ENCODE results near the gene AMDHD2. TPM values are rescaled to one million over a fixed set of nuclear protein-coding genes. Genes with fewer than 3 reads are reported as not detected.

Gene AMDHD2
- total and polyA plus RNA-seq, 2 of the 13 experiments (the other 11 are each of a cell fraction or from before 2014, with no cell fraction given) = 33.5 to 39.1 TPM

GRCh38 chr16:2527071-2527783, 7.1 kb downstream of the AMDHD2 start:
- Histone ChIP-seq H3K9me3 (ENCODE audit: low read length) (no peaks in the 10 kb centered on the region), H2AFZ (ENCODE audit: low read length) (no peak overlapping the region), H3K27ac (ENCODE audit: extremely low read length, insufficient read depth, low read length) (peak overlapping the region; percentile 47), H3K9ac (ENCODE audit: insufficient read depth, low read depth, low read length) (peak overlapping the region; percentile 43; the same call in 1 of the 2 replicates), H3K4me2 (ENCODE audit: low read depth, low read length) (peak overlapping the region; percentile 53; the same call in 1 of the 2 replicates), H3K36me3 (replicated peaks in 1 of 2; ENCODE audit: control insufficient read depth in 1 of 2, insufficient read depth in 2 of 2, low read length in 2 of 2) (peaks cover 12 to 46% of the 10 kb centered on the region in 2 experiments), H3K4me3 (replicated peaks in 1 of 3; ENCODE audit: insufficient read depth in 1 of 3, low read depth in 2 of 3, low read length in 3 of 3) (peak overlapping the region in 1 of 3 experiments; percentile 37; a peak in 1 of 6 replicates), H3K79me2 (ENCODE audit: insufficient read depth, low read length) (peaks cover 27% of the 10 kb centered on the region), H3K27me3 (ENCODE audit: control insufficient read depth in 1 of 2, insufficient read depth in 2 of 2, low read length in 2 of 2) (no peaks in the 10 kb centered on the region), H4K20me1 (ENCODE audit: insufficient read depth, low read length) (no peaks in the 10 kb centered on the region), H3K4me1 (ENCODE audit: insufficient read depth, low read length) (peaks cover 66% of the 10 kb centered on the region)
- ATAC-seq (no peak), DNase-seq (ENCODE audit: low spot score) (no peak), FAIRE-seq (no peak)
- WGBS (ENCODE audit: low lambda C conversion rate) = 33% methylated on average over 4 of the region's 12 CpGs
- intact Hi-C loops (cut with micrococcal nuclease; ENCODE audit: unreplicated experiment) (no loop called here), in situ Hi-C loops (cut with HindIII; ENCODE audit: extremely low pct_ligation_motif_present, low pct_unique_long_range_greater_than_20kb) (no loop called here)
- ChIA-PET CTCF (ENCODE audit: low intra/inter-chr PET ratio, low total read pairs) (no interaction called here), POLR2A (no interaction called here)
- no TSS peak for BruUV-seq (replicated peaks)
- TF ChIP-seq, protein P1, sequence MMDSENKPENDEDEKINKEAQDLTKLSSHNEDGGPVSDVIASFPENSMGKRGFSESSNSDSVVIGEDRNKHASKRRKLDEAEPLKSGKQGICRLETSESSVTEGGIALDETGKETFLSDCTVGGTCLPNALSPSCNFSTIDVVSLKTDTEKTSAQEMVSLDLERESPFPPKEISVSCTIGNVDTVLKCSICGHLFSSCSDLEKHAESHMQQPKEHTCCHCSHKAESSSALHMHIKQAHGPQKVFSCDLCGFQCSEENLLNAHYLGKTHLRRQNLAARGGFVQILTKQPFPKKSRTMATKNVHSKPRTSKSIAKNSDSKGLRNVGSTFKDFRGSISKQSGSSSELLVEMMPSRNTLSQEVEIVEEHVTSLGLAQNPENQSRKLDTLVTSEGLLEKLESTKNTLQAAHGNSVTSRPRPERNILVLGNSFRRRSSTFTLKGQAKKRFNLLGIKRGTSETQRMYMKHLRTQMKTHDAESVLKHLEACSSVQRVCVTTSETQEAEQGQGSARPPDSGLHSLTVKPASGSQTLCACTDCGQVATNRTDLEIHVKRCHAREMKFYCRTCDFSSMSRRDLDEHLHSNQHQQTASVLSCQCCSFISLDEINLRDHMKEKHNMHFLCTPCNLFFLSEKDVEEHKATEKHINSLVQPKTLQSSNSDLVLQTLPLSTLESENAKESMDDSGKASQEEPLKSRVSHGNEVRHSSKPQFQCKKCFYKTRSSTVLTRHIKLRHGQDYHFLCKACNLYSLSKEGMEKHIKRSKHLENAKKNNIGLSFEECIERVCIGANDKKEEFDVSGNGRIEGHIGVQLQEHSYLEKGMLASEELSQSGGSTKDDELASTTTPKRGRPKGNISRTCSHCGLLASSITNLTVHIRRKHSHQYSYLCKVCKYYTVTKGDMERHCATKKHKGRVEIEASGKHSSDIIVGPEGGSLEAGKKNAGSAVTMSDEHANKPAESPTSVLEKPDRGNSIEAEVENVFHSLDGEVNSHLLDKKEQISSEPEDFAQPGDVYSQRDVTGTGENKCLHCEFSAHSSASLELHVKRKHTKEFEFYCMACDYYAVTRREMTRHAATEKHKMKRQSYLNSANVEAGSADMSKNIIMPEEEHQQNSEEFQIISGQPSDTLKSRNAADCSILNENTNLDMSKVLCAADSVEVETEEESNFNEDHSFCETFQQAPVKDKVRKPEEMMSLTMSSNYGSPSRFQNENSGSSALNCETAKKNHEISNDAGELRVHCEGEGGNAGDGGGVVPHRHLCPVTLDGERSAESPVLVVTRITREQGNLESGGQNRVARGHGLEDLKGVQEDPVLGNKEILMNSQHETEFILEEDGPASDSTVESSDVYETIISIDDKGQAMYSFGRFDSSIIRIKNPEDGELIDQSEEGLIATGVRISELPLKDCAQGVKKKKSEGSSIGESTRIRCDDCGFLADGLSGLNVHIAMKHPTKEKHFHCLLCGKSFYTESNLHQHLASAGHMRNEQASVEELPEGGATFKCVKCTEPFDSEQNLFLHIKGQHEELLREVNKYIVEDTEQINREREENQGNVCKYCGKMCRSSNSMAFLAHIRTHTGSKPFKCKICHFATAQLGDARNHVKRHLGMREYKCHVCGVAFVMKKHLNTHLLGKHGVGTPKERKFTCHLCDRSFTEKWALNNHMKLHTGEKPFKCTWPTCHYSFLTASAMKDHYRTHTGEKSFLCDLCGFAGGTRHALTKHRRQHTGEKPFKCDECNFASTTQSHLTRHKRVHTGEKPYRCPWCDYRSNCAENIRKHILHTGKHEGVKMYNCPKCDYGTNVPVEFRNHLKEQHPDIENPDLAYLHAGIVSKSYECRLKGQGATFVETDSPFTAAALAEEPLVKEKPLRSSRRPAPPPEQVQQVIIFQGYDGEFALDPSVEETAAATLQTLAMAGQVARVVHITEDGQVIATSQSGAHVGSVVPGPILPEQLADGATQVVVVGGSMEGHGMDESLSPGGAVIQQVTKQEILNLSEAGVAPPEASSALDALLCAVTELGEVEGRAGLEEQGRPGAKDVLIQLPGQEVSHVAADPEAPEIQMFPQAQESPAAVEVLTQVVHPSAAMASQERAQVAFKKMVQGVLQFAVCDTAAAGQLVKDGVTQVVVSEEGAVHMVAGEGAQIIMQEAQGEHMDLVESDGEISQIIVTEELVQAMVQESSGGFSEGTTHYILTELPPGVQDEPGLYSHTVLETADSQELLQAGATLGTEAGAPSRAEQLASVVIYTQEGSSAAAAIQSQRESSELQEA (CRISPR knock-in tag; IDR thresholded peaks at IDR 0.05; ENCODE audit: not compliant biosample characterization) = no peak
- TF ChIP-seq CEBPZ (IDR thresholded peaks at IDR 0.05; ENCODE audit: low read length) (no peak), ZNF792 (CRISPR knock-in tag; IDR thresholded peaks at IDR 0.05) (no peak), IRF2 (CRISPR knock-in tag; IDR thresholded peaks at IDR 0.05) (no peak), ZNF567 (CRISPR knock-in tag; IDR thresholded peaks at IDR 0.05; ENCODE audit: borderline replicate concordance) (no peak)
- TF ChIP-seq, protein P2, sequence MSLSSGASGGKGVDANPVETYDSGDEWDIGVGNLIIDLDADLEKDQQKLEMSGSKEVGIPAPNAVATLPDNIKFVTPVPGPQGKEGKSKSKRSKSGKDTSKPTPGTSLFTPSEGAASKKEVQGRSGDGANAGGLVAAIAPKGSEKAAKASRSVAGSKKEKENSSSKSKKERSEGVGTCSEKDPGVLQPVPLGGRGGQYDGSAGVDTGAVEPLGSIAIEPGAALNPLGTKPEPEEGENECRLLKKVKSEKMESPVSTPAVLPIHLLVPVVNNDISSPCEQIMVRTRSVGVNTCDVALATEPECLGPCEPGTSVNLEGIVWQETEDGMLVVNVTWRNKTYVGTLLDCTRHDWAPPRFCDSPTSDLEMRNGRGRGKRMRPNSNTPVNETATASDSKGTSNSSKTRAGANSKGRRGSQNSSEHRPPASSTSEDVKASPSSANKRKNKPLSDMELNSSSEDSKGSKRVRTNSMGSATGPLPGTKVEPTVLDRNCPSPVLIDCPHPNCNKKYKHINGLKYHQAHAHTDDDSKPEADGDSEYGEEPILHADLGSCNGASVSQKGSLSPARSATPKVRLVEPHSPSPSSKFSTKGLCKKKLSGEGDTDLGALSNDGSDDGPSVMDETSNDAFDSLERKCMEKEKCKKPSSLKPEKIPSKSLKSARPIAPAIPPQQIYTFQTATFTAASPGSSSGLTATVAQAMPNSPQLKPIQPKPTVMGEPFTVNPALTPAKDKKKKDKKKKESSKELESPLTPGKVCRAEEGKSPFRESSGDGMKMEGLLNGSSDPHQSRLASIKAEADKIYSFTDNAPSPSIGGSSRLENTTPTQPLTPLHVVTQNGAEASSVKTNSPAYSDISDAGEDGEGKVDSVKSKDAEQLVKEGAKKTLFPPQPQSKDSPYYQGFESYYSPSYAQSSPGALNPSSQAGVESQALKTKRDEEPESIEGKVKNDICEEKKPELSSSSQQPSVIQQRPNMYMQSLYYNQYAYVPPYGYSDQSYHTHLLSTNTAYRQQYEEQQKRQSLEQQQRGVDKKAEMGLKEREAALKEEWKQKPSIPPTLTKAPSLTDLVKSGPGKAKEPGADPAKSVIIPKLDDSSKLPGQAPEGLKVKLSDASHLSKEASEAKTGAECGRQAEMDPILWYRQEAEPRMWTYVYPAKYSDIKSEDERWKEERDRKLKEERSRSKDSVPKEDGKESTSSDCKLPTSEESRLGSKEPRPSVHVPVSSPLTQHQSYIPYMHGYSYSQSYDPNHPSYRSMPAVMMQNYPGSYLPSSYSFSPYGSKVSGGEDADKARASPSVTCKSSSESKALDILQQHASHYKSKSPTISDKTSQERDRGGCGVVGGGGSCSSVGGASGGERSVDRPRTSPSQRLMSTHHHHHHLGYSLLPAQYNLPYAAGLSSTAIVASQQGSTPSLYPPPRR (CRISPR knock-in tag; IDR thresholded peaks at IDR 0.05; ENCODE audit: borderline replicate concordance) = peak; percentile 41; the same call in 1 of the 2 replicates
